GM21528 (cell line): Measurements from ENCODE around the gene CCHCR1.
"Not testable (repeated sequence)": the region's sequence is repeated elsewhere in the genome, so short reads cannot be mapped to it uniquely, and the experiment has no call there.

Experiments used
- ATAC-seq: cut with Tn5 transposase; IDR thresholded peaks from one replicate; pipeline ENCODE4 v1.9.1; 2021; ENCODE audit warnings: mild to moderate bottlenecking, moderate library complexity; ENCODE audit not compliant: unreplicated experiment, low FRiP score

Gene CCHCR1

DNA sequence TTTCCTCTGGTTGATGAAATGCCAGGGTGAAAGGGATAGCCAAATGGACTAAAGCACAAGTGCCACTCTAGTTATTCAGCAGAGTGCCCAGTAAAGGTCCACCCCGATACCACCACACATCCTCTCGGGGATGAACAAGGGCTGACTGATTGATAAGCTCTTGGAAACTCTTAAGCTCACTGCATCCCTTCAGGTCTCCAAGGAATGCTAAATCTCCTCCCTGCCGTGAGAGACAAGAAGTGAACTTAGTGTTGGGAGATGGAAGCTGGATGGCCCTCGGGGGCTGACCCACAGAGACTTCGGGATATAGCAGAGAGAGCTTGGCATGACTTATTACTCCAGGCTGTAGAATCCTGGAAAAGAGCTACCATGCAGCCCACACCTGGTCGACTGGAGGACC lies 26.3 kb upstream of the CCHCR1 start:
- ATAC-seq, result not testable (repeated sequence)

DNA sequence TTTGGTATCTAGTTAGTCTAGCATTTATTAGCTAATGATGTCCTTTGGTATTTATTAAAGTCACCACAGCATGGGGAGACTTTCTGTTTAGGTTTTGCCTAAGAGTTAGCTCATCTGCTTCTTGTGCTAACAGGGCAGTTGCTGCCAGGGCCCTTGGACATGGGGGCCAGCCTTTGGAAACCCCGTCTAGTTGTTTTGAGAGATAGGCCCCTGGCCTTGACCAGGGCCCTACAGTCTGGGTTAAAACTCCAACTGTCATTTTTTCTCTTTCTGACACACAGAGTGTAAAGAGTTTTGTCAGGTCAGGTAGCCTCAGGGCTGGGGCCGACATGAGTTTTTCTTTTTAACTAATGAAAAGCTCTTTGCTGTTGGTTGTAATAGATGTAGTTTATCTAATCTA lies 25.7 kb upstream of the CCHCR1 start:
- ATAC-seq, result not testable (repeated sequence)

DNA sequence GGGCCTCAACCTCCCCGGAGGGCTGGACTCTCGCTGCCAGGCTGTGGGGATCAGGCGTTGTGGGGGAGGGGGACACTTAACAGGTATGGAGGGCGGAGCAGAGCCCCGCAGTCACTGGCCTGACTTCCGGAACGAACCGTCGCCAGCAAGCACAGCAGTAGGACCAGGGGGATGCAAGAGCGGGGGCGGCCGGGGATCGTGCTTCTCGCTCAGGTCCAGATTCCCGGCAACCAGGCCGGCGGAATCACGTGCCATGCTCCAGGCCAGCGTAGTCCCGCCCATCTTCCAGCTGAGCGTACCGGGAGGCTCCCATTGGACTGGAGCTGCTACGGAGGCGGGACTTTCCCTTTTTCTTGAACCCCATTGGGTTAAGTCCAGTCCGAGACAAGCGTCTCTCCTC lies 22.9 kb upstream of the CCHCR1 start:
- no peak for ATAC-seq

GRCh38 chr6:31179896-31180295 lies 22.3 kb upstream of the CCHCR1 start:
- no peak for ATAC-seq

GRCh38 chr6:31179042-31179386 lies 21.4 kb upstream of the CCHCR1 start:
- ATAC-seq, result no peak

- ATAC-seq, result no peak
Observed at GRCh38 chr6:31178143-31179041, 20.8 kb upstream of the CCHCR1 start.

DNA sequence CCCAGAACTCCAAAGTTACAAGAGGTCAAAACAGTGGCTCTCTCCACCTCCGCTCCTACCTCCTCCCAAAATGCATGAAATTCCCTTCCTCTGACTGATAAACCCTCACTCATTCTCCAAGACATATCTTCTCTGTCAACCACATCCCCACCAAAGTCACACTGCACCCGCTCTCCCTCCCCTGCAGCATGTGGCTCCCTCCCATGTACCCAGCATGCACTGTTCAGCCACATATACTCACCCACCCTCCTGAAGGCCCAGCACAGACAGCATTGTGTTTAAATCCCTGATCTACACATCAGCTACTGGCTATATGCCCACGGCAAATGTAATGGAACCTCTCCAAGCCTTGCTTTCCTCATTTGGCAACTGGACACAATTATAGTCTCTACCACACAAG lies 18.4 kb upstream of the CCHCR1 start:
- ATAC-seq, result no peak

GRCh38 chr6:31174378-31174777 lies 16.8 kb upstream of the CCHCR1 start:
- no peak for ATAC-seq

GRCh38 chr6:31173406-31173805 lies 15.8 kb upstream of the CCHCR1 start:
- no peak for ATAC-seq

DNA sequence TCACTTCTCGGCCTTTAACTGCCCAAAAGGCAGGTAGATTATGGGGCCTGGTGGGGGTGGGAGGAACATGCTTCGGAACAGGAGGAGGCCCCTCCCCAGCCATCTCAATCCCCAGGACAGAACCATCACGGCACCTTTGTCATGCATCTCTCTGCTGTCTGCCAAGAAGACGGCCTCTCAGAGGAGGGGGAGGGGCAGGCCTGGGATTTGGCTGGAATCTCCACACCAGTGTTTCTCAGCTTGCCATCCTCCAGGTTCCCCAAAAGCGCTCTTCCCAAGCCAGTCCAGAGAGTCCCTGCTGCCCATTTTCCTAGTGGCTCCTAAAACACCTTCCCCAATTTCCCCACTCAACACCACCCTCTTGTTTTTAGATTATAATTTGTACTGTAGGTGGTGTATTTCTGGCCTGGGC lies 15.4 kb upstream of the CCHCR1 start:
- no peak for ATAC-seq

DNA sequence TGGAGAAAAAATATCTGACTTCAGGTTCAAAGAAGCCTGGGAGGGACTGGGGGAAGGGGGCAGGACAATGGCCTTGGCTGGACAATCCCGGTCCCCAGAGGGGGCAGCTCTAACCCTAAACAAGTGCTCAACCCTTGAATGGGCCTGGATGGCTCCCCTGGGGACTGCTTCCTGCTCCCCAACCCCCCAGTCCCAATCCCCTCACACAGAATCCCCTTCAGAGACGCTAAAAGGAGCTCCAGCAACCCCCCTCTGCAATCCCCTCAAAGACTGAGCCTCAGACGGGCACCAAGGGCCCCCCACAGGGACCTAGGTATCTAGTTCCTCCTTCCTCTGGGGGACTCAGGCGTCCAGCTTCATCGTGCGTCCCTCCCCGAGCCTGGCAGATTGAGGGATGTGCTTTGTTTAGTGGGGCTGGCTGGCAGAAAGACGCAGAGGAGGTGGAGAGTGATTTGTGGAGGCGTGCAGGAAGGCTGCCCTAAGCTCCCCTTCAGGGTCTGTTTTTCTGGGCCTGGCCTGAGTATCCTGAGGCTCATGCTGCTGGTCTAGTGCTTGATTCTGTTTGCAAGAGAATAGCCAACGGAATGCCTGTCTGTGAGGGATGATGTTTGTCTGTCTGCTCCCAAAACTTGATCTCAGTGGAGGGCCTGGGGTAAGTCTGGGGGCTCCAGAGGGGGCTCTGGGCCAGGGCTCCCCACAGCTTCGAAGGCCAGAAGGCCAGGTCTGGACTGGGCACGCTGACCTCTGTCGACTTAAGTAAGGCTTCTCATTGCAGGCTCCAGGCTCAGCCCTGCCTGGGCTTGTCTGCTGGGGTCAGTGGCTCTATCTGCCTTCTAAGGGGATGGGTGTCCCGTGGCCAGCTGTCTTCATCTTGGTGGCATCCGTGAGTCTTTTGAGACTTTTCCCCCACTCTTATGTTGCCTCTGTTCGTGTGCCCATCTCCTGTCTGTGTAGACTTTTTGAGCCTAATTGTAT lies 14.6 kb upstream of the CCHCR1 start:
- ATAC-seq, result no peak

DNA sequence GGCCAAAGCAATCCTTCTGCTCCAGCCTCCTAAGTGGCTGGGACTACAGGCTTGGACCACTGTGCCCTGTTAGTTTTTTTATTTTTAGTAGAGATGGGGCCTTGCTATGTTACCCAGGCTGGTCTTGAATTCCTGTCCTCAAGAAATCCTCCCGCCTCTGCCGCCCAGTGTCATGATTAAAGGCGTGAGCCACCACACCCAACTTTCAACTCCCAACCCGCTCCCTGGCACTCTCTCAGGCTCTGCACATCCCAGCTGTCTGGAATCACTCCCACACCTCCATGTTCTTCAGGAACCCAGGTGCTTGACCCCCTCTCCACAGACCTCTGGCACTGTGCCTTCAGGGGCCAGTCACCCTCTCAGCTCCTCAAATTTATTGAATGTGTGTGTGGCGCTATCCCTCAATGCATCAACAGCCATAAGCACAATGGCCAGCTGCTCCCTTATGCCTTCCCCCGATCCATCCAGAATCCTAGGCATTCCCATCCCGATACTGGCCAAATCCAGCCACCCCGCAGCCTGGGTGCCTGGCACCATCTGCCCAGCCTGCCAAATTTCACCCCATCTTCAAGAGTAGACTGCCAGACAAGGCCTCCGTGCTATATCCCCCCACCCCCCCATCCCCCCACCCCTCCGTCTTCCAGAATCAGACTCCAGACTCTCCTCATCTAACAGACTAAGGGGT lies 13.5 kb upstream of the CCHCR1 start:
- ATAC-seq, result no peak

- no peak for ATAC-seq
Observed at GRCh38 chr6:31170600-31170881, 12.9 kb upstream of the CCHCR1 start, which contains the start of gene POU5F1. POU5F1 (minus strand) TSS chr6:31170682; CDS start chr6:31170620, 62 bp downstream.

- not testable (repeated sequence) for ATAC-seq
Observed at GRCh38 chr6:31169858-31170599, 12.4 kb upstream of the CCHCR1 start.

DNA sequence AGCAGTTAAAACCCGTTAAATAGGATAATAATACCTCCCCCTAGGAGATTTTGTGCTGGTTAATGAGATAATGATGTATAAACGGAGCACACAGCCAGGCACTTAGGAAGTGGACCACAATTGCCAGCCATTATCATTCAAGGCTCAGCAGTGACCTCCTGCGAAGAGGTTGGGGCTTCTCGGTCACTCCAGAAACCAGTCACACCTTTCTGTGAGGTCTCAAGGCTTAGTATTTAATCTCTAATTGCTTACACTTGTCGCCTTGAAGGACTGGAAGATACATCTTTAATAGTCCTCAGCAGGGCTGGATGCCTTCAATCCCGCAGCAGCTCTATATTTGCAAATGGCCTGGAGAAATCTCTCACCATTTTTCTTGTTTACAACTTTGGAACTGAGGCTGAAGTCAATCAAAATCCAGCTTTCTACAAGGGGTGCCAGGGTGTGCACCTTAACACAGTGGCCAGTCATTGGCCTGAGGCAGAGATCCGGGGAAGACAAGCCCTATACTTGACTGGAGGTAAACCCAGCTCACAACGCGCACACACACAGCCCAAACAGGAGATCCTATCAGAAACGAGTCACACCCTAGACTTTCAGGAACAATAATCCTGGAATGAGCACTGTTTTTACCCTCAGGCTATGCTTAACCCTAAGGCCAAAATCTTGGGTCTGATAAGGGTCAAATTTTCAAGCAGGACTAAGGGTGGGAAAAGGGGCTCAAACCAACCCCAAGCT lies 11.7 kb upstream of the CCHCR1 start:
- ATAC-seq, result no peak

- ATAC-seq, result no peak
Observed at GRCh38 chr6:31168606-31169005, 11.0 kb upstream of the CCHCR1 start.

GRCh38 chr6:31165986-31166385 lies 8.4 kb upstream of the CCHCR1 start:
- ATAC-seq, result no peak

- peak; percentile 58 for ATAC-seq
Observed at GRCh38 chr6:31165064-31165832, 7.6 kb upstream of the CCHCR1 start.
